HFFc6 (cell line): ENCODE measurements around the gene FSTL3. TPM values are rescaled to one million over a fixed set of nuclear protein-coding genes. Genes with fewer than 3 reads are reported as not detected.
"Not testable (repeated sequence)": the region's sequence is repeated elsewhere in the genome, so short reads cannot be mapped to it uniquely, and the experiment has no call there.

Source experiments
- DNase-seq: peaks from one replicate; pipeline ENCODE4 v3.0.0-alpha.2; 2018
- H3K27ac Mint-ChIP-seq: 2 replicates; pipeline ENCODE4 v1.8.0; 2020; ENCODE audit warnings: mild to moderate bottlenecking, mixed read lengths
- H3K27me3 Mint-ChIP-seq: 2 replicates; pipeline ENCODE4 v1.8.0; 2021; ENCODE audit warnings: mild to moderate bottlenecking, moderate library complexity, mixed read lengths; ENCODE audit not compliant: insufficient read depth
- H3K36me3 Mint-ChIP-seq: 2 replicates; pipeline ENCODE4 v1.8.0; 2021; ENCODE audit warnings: low read depth, mixed read lengths
- H3K4me1 Mint-ChIP-seq: 2 replicates; pipeline ENCODE4 v1.8.0; 2020; ENCODE audit warnings: low read depth, mixed read lengths
- H3K4me3 Mint-ChIP-seq: 2 replicates; pipeline ENCODE4 v1.8.0; 2020; ENCODE audit warnings: mild to moderate bottlenecking, moderate library complexity, mixed read lengths
- H3K9me3 Mint-ChIP-seq: 2 replicates; pipeline ENCODE4 v1.8.0; 2020; ENCODE audit warnings: mild to moderate bottlenecking, mixed read lengths
- CTCF ChIP-seq: fragments of 200-600 bp; sonication (generic); IDR thresholded peaks from 2 replicates; pipeline ENCODE4 v1.5.0; 2021; ENCODE audit warnings: antibody characterized with exemption, mild to moderate bottlenecking
- total RNA-seq, 6 experiments: library from RNA; stranded (reverse); fragmentation: NEBNext Ultra II Directional; extraction: Animal tissue kit (Norgen Biotek cat#: 25700); gene quantifications; 2 replicates in 1 of 6; 3 replicates in 5 of 6; pipeline ENCODE4 v1.2.3, GENCODE V29; 2021

Gene FSTL3
- total RNA-seq, 6 experiments from 2014 or later = 97.1 to 123 (median 101) TPM

- Mint-ChIP-seq H3K27me3 (peaks cover 3% of the 10 kb centered on the region), H3K4me1 (peaks cover 32% of the 10 kb centered on the region), H3K27ac (peak overlapping the region; percentile 78), H3K4me3 (peak overlapping the region; percentile 91), H3K36me3 (no peaks in the 10 kb centered on the region), H3K9me3 (no peaks in the 10 kb centered on the region)
- no peak for TF ChIP-seq CTCF
- no peak for DNase-seq
Observed at GRCh38 chr19:661427-662196, 14.6 kb upstream of the FSTL3 start.

DNA sequence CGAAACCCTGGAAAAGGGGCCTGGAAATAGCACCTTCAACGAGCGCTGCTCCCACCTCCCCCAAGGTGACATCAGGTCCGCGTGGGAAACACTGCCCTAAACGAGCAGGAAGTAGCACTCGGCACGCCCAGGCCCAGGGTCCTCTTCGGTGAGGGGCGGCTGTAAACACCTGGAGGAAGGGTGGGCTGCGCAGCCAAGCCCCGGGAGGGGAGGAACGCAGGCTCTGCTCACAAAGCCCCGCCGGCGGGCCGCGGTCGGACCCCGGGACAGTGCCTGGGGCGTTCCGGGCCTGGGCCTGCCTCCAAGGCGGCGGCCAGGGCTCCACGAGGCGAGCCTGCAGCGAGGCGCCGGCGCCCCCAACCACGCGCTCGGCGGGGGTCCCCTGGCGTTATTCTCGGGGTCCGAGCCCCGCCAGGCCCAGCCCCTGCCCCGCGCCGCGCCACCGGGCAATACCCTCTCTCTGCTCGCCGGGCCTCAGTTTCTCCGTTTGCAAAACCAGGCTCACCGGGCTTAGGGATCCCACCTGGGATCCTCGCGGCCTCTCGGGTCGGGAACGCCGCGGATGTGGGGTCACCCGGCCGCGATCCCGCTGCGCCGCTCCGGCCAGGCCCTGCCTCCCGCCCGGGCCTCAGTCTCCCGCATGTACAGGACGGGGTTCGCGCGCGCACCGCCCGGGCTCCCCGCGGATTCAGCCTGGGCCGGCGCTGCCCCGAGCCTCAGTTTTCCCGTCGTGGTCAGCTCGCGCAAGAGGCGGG, 13.8 kb upstream of the FSTL3 start:
- H3K4me3 Mint-ChIP-seq = peak overlapping the region; percentile 91
- peak overlapping the region; percentile 78 for H3K27ac Mint-ChIP-seq
- H3K9me3 Mint-ChIP-seq = no peaks in the 10 kb centered on the region
- peaks cover 32% of the 10 kb centered on the region for H3K4me1 Mint-ChIP-seq
- H3K36me3 Mint-ChIP-seq = no peaks in the 10 kb centered on the region
- peaks cover 3% of the 10 kb centered on the region for H3K27me3 Mint-ChIP-seq
- no peak for TF ChIP-seq CTCF
- no peak for DNase-seq

DNA sequence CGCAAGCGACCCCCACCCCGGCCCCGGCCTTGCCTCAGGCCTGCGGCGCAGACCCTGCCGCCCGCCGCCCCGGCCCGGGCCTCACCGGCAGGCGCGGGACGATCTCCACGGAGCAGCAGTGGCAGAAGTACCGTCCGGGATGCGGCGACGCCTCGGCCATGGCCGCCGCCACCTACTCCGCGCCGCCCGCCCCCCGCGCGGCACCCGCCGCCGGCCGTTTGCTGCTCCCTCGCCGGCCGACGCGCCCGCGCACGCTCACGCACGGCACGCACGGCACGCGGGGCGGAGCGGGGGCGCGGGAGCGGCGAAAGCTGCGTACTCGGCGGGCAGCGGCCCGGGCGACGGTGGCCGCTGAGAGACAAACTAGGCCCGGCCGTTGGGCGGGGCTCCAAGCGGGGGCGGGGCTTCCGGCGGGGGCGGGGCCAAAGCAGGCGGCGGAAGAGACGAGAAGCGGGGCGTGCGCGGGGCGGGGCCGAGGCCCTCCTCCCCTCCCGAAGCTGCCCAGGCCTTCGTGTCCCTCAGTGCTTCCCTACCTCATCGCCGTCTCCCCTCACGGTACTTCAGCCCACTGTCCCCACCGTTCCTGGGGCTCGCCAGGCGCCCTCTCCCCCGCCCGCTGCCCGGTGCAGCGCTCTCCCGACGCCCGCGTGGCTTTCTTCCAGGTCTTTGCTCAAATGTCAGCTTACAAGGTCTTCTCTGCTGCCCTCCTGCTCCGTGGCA, 13.1 kb upstream of the FSTL3 start, which contains the start of gene RNF126:
RNF126 (minus strand) TSS at position 253 of the 720 bp plus-strand sequence; CDS start at position 160, 93 bp downstream.
- peaks cover 32% of the 10 kb centered on the region for H3K4me1 Mint-ChIP-seq
- peak within 1 kb of the TSS; percentile 82 for H3K27ac Mint-ChIP-seq
- no peak for TF ChIP-seq CTCF
- peak; percentile 76 for DNase-seq
- no peaks in the 10 kb centered on the region for H3K9me3 Mint-ChIP-seq
- no peaks in the 10 kb centered on the region for H3K36me3 Mint-ChIP-seq
- H3K27me3 Mint-ChIP-seq = peaks cover 3% of the 10 kb centered on the region
- H3K4me3 Mint-ChIP-seq = peak within 1 kb of the TSS; percentile 91

DNA sequence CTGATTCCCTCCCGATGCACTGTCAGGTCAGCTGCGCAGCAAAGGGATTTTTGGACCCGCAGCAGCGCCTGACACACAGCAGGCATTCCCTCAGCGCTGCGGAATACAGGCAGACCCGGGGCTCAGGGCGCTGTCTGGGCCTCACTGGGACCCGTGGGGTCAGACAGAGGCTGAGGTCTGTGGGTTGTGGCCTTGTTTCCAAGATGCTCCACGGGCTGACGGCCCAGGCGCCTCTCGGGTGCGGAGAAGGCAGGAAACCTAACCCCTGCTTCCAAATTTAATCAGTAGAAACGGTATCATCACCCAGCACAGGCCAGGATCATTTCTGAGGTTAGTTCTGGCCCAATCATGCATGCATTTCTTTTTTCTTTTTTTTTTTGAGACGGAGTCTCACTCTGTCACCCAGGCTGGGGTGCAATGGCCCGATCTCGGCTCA, 12.5 kb upstream of the FSTL3 start:
- Mint-ChIP-seq H3K27ac (peak overlapping the region; percentile 82), H3K9me3 (no peaks in the 10 kb centered on the region), H3K4me3 (peak overlapping the region; percentile 88), H3K27me3 (peaks cover 3% of the 10 kb centered on the region), H3K36me3 (no peaks in the 10 kb centered on the region), H3K4me1 (peaks cover 32% of the 10 kb centered on the region)
- no peak for DNase-seq
- TF ChIP-seq CTCF = 0 out of 2 replicates have a peak, but pooled peaks have one; percentile 7

DNA sequence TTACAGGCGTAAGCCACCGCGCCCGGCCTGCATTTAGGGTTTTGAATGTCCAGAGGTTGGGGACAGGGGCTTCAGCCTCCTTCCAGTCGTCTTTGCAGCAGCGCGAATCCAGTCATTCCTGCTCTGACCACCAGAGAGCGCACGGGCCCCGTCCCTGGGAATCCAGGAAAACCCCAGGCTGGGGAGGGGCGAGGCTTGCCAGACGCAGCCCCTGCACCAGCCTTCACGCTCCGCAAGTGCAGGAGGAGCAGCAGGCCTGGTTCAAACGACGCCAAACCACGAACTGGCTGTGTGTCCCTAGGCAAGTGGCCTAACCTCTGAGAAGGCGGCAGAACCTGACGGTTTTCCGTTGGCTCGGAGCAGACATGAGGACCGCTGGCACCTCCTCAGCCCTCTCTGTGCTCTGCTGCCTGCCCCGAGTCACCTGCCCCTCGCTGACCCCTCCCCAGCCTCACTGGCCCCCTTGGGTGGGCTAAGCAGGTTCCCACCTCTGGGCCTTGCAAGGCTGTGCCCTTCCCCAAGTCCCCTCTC, 11.2 kb upstream of the FSTL3 start:
- TF ChIP-seq CTCF = peak; percentile 95
- H3K4me3 Mint-ChIP-seq = peak overlapping the region; percentile 62
- H3K4me1 Mint-ChIP-seq = peaks cover 32% of the 10 kb centered on the region
- H3K27ac Mint-ChIP-seq = 0 out of 2 replicates have a peak overlapping the region, but pooled peaks have one; percentile 25
- DNase-seq = peak; percentile 36
- no peaks in the 10 kb centered on the region for H3K36me3 Mint-ChIP-seq
- H3K9me3 Mint-ChIP-seq = peaks cover 5% of the 10 kb centered on the region; the same call in 1 of the 2 replicates
- peaks cover 3% of the 10 kb centered on the region for H3K27me3 Mint-ChIP-seq

GRCh38 chr19:666985-667573, 9.1 kb upstream of the FSTL3 start:
- DNase-seq, H3K27me3 Mint-ChIP-seq, H3K9me3 Mint-ChIP-seq, H3K36me3 Mint-ChIP-seq, H3K4me3 Mint-ChIP-seq, H3K27ac Mint-ChIP-seq: not testable (repeated sequence)
- H3K4me1 Mint-ChIP-seq = peaks cover 15% of the 10 kb centered on the region; the same call in 1 of the 2 replicates

- H3K9me3 Mint-ChIP-seq, DNase-seq, H3K4me1 Mint-ChIP-seq: not testable (repeated sequence)
Observed at GRCh38 chr19:668675-669434, 7.3 kb upstream of the FSTL3 start.

More at GRCh38 chr19:668675-669434, 7.3 kb upstream of the FSTL3 start:
- H3K27me3 Mint-ChIP-seq, H3K36me3 Mint-ChIP-seq, H3K4me3 Mint-ChIP-seq, H3K27ac Mint-ChIP-seq: not testable (repeated sequence)
